GM15510 (cell line): ENCODE data around the gene NEURL1.

Experiments used
- POLR2A ChIP-seq: IDR thresholded peaks from 3 replicates; pipeline ENCODE4 v1.6.1; 2011; ENCODE audit warnings: borderline replicate concordance; ENCODE audit not compliant: insufficient read length; ENCODE audit errors: extremely low read depth

NEURL1 gene

GRCh38 chr10:103500481-103500880 is 7.0 kb downstream of the NEURL1 start:
- no peak for TF ChIP-seq POLR2A

- TF ChIP-seq POLR2A: no peak
These were observed 7.7 kb downstream of the NEURL1 start for GRCh38 chr10:103501186-103501585.

GRCh38 chr10:103502849-103503660 is 9.6 kb downstream of the NEURL1 start:
- no peak for TF ChIP-seq POLR2A

GRCh38 chr10:103504181-103504783 is 10.8 kb downstream of the NEURL1 start:
- no peak for TF ChIP-seq POLR2A

GRCh38 chr10:103506061-103506460 is 12.6 kb downstream of the NEURL1 start:
- no peak for TF ChIP-seq POLR2A

GRCh38 chr10:103507235-103508191 is 14.0 kb downstream of the NEURL1 start:
- TF ChIP-seq POLR2A: no peak

GRCh38 chr10:103510046-103510685 is 16.7 kb downstream of the NEURL1 start:
- no peak for TF ChIP-seq POLR2A

GRCh38 chr10:103510791-103511752 is 17.6 kb downstream of the NEURL1 start:
- TF ChIP-seq POLR2A: no peak

- TF ChIP-seq POLR2A: no peak
These were observed 18.7 kb downstream of the NEURL1 start for GRCh38 chr10:103512166-103512565.

- no peak for TF ChIP-seq POLR2A
These were observed 19.3 kb downstream of the NEURL1 start for GRCh38 chr10:103512591-103513379.

GRCh38 chr10:103513380-103514060 is 20.0 kb downstream of the NEURL1 start:
- TF ChIP-seq POLR2A: no peak

- TF ChIP-seq POLR2A: no peak
These were observed 20.7 kb downstream of the NEURL1 start for GRCh38 chr10:103514244-103514643.
